ENCODE data around the gene CIDEB.
A peak's percentile ranks its signal among the peaks of the same experiment; 100 is the strongest.
"Not testable (repeated sequence)": the region's sequence is repeated elsewhere in the genome, so short reads cannot be mapped to it uniquely, and the experiment has no call there.

The CIDEB gene

GRCh38 chr14:24307575-24308341, at the start of gene CIDEB:
CIDEB (minus strand) TSS chr14:24307977; CDS start chr14:24307858, 119 bp downstream.
- TF ChIP-seq, protein P1, sequence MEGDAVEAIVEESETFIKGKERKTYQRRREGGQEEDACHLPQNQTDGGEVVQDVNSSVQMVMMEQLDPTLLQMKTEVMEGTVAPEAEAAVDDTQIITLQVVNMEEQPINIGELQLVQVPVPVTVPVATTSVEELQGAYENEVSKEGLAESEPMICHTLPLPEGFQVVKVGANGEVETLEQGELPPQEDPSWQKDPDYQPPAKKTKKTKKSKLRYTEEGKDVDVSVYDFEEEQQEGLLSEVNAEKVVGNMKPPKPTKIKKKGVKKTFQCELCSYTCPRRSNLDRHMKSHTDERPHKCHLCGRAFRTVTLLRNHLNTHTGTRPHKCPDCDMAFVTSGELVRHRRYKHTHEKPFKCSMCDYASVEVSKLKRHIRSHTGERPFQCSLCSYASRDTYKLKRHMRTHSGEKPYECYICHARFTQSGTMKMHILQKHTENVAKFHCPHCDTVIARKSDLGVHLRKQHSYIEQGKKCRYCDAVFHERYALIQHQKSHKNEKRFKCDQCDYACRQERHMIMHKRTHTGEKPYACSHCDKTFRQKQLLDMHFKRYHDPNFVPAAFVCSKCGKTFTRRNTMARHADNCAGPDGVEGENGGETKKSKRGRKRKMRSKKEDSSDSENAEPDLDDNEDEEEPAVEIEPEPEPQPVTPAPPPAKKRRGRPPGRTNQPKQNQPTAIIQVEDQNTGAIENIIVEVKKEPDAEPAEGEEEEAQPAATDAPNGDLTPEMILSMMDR (IDR thresholded peaks at IDR 0.05; ENCODE audit: low read depth, low read length): peak; percentile 96
- H3K4me3 ChIP-seq (ENCODE audit: low read depth, low read length): no peak within 1 kb of the TSS

GRCh38 chr14:24356208-24356607, 48.4 kb upstream of the CIDEB start:
- TF ChIP-seq, protein P1 (IDR thresholded peaks at IDR 0.05; ENCODE audit: low read depth, low read length): no peak
- no peak overlapping the region for H3K4me3 ChIP-seq (ENCODE audit: low read depth, low read length)

DNA sequence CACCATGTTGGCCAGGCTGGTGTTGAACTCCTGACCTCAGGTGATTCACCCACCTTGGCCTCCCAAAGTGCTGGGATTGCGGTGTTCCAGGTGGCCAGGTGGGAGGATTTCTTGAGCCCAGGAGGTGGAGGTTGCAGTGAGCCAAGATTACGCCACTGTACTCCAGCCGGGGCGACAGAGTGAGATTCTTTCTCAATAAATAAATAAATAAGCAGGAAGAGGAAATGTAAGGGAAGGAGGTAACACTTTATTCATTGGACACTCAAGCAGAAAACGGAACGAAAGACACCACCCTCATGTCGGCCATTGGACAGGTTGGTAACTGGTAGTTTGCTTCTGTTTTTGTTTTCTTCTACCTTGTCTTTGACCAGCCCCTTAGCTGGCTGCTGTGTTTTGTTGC, 47.2 kb upstream of the CIDEB start:
- no peak overlapping the region for H3K4me3 ChIP-seq (ENCODE audit: low read depth, low read length)
- TF ChIP-seq, protein P1 (IDR thresholded peaks at IDR 0.05; ENCODE audit: low read depth, low read length): no peak

DNA sequence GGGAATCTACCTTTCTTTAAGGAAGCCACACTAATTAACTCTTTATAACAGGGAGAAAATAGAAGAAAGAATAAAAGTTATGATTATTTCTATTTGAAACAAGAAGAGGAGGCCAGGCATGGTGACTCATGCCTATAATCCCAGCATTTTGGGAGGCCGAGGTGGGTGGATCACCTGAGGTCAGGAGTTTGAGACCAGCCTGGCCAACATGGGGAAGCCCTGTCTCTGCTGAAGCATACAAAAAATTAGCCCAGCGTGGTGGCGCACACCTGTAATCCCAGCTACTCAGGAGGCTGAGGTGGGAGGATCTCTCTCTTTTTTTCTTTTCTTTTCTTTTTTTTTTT, 46.7 kb upstream of the CIDEB start:
- not testable (repeated sequence) for H3K4me3 ChIP-seq (ENCODE audit: low read depth, low read length)

- TF ChIP-seq, protein P1 (IDR thresholded peaks at IDR 0.05; ENCODE audit: low read depth, low read length): no peak
- H3K4me3 ChIP-seq (ENCODE audit: low read depth, low read length): no peak overlapping the region
These were observed 46.0 kb upstream of the CIDEB start for GRCh38 chr14:24353559-24354481.

- no peak overlapping the region for H3K4me3 ChIP-seq (ENCODE audit: low read depth, low read length)
- TF ChIP-seq, protein P1 (IDR thresholded peaks at IDR 0.05; ENCODE audit: low read depth, low read length): no peak
These were observed 43.7 kb upstream of the CIDEB start for GRCh38 chr14:24351517-24351916.

GRCh38 chr14:24349742-24350141, 42.0 kb upstream of the CIDEB start:
- H3K4me3 ChIP-seq (ENCODE audit: low read depth, low read length): no peak overlapping the region
- TF ChIP-seq, protein P1 (IDR thresholded peaks at IDR 0.05; ENCODE audit: low read depth, low read length): no peak
